ENCODE results near the gene KIF1C.

The KIF1C gene

DNA sequence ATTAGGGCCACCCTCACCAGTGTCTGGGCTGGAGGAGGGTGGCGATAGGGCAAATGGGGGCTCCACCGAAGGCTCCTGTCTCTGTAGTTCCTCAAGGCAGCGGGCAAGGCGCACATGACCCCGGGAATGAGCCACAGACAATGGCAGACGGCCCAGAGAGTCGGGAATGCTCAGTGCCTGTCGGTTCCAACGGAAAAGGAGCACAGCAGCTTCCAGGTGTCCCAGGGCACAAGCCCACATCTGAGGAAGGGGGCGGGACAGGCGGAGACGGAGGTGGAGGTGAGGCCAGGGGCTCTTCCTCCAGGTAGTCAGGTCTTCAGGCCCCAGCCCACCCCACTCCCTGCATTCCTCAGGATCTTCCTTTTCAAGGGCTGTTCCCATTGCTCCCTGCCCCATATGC is 25.0 kb upstream of the KIF1C start:
- Histone ChIP-seq H3K4me1 (ENCODE audit: control extremely low read depth in 1 of 4, control insufficient read depth in 4 of 4, insufficient read depth in 4 of 4, low read length in 3 of 4) (peaks cover 0 to 34% (median 12%) of the 10 kb centered on the region in 4 experiments), H3K36me3 (ENCODE audit: control insufficient read depth in 4 of 4, insufficient read depth in 4 of 4, low read length in 3 of 4) (peaks cover 6 to 54% (median 34%) of the 10 kb centered on the region in 4 experiments), H3K27ac (ENCODE audit: insufficient read depth in 1 of 2, low read depth in 1 of 2, low read length in 2 of 2, poor library complexity in 1 of 2, severe bottlenecking in 2 of 2) (no peak overlapping the region), H3K27me3 (replicated peaks in 2 of 5; ENCODE audit: control insufficient read depth in 4 of 5, insufficient read depth in 5 of 5, low read length in 4 of 5) (no peaks in the 10 kb centered on the region), H3K4me3 (ENCODE audit: control insufficient read depth in 1 of 7, extremely low read depth in 1 of 7, insufficient read depth in 4 of 7, low read depth in 2 of 7, low read length in 6 of 7) (no peak overlapping the region), H3K9me3 (ENCODE audit: control extremely low read depth in 1 of 5, control insufficient read depth in 4 of 5, insufficient read depth in 2 of 5, low read depth in 1 of 5, low read length in 4 of 5) (no peaks in the 10 kb centered on the region)
- ChIA-PET CTCF (interaction anchor here (2.2 kb wide), 1 partner anchor 15 kb away, joined by 10 read pairs; the partner anchor contains the start of gene CAMTA2), POLR2A (no interaction called here)
- WGBS (ENCODE audit: insufficient coverage) = 97% methylated on average over 10 of the region's 12 CpGs
- DNase-seq = no peak

DNA sequence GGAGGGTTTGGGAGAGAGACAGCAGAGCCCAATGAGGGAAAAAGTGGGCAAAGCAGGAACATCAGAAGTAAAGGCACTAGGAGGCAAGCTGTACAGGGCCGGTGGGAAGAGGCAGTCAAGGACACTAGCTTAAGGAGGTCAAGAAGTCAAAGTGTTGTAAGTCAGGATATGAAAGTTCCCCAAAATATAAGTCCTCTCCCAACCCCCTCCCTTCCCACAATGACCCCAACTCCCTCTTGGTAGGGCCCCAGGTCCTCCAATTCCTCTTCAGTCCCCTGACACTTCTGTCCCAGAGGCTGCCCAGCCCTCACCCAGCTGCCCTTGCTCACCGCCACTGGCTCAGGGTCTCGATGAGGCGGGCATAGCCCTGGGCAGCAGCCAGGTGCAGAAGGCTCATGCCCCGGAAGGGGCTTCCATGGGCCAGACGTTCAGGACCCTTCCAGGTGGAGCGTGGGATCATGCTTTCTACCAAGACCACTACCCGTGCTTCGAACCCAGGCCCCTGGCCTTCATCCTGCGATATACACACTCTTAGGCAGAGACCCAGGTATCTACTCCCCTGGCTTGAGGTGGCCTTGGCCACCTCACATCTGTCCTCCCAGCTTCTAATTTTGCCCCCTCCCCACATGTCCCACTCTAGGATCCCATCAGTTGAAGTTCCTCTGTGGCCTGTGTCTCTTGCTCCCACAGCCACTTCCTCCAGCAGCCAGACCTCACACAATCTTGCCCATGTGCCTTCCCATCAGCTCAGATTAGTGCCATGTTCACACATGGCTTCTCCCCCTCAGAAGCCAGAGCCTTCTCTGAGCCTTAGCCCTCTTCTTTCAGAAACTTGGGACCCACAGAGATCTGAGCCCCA is 24.3 kb upstream of the KIF1C start:
- H3K4me1 ChIP-seq (ENCODE audit: control extremely low read depth in 1 of 4, control insufficient read depth in 4 of 4, insufficient read depth in 4 of 4, low read length in 3 of 4) = peaks cover 3 to 33% (median 12%) of the 10 kb centered on the region in 4 experiments
- H3K4me3 ChIP-seq (ENCODE audit: control insufficient read depth in 1 of 7, extremely low read depth in 1 of 7, insufficient read depth in 4 of 7, low read depth in 2 of 7, low read length in 6 of 7) = no peak overlapping the region
- over 99% methylated on average over 10 of the region's 10 CpGs for WGBS (ENCODE audit: insufficient coverage)
- H3K36me3 ChIP-seq (ENCODE audit: control insufficient read depth in 4 of 4, insufficient read depth in 4 of 4, low read length in 3 of 4) = peaks cover 7 to 60% (median 38%) of the 10 kb centered on the region in 4 experiments
- DNase-seq = no peak
- no peaks in the 10 kb centered on the region for H3K27me3 ChIP-seq (replicated peaks in 2 of 5; ENCODE audit: control insufficient read depth in 4 of 5, insufficient read depth in 5 of 5, low read length in 4 of 5)
- POLR2A ChIA-PET = no interaction called here
- H3K27ac ChIP-seq (ENCODE audit: insufficient read depth in 1 of 2, low read depth in 1 of 2, low read length in 2 of 2, poor library complexity in 1 of 2, severe bottlenecking in 2 of 2) = no peak overlapping the region
- CTCF ChIA-PET = interaction anchor here (2.2 kb wide), 1 partner anchor 14 kb away, joined by 10 read pairs; the partner anchor contains the start of gene CAMTA2
- H3K9me3 ChIP-seq (ENCODE audit: control extremely low read depth in 1 of 5, control insufficient read depth in 4 of 5, insufficient read depth in 2 of 5, low read depth in 1 of 5, low read length in 4 of 5) = no peaks in the 10 kb centered on the region

DNA sequence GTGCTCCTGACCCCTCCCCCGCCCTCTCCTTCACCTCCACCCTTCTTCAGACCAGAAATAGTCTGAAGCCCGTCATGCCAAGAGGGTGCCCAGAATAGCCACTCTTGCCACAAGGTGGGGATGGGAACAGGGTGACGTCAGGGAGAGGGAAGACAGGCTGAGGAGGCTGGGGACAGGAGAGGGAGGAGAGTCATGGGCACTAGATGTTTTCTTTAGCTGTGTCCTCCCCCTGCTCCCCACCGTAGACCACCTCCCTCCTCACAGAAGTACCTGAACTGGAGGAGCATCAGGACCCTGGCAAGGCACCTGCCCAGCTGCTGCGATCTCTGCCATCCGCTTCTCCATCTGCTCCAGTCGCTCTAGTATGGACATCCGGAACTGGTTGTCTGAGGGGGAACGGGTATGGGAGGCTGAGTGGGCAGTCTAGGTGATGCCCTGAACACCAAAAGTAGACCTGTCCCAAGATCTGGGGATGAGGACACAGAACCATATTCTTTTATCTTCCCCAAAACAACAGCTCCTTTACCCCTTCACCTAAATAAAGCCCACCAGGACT is 23.6 kb upstream of the KIF1C start:
- ChIA-PET POLR2A (no interaction called here), CTCF (interaction anchor here (1.9 kb wide), 1 partner anchor 13 kb away, joined by 9 read pairs; the partner anchor contains the start of gene CAMTA2)
- H3K4me1 ChIP-seq (ENCODE audit: control extremely low read depth in 1 of 4, control insufficient read depth in 4 of 4, insufficient read depth in 4 of 4, low read length in 3 of 4) = peaks cover 8 to 32% (median 12%) of the 10 kb centered on the region in 4 experiments
- no peak overlapping the region for H3K4me3 ChIP-seq (ENCODE audit: control insufficient read depth in 1 of 7, extremely low read depth in 1 of 7, insufficient read depth in 4 of 7, low read depth in 2 of 7, low read length in 6 of 7)
- peaks cover 7 to 59% (median 38%) of the 10 kb centered on the region in 4 experiments for H3K36me3 ChIP-seq (ENCODE audit: control insufficient read depth in 4 of 4, insufficient read depth in 4 of 4, low read length in 3 of 4)
- no peaks in the 10 kb centered on the region for H3K27me3 ChIP-seq (replicated peaks in 2 of 5; ENCODE audit: control insufficient read depth in 4 of 5, insufficient read depth in 5 of 5, low read length in 4 of 5)
- WGBS (ENCODE audit: insufficient coverage) = 98% methylated on average over 5 of the region's 9 CpGs
- H3K27ac ChIP-seq (ENCODE audit: insufficient read depth in 1 of 2, low read depth in 1 of 2, low read length in 2 of 2, poor library complexity in 1 of 2, severe bottlenecking in 2 of 2) = no peak overlapping the region
- H3K9me3 ChIP-seq (ENCODE audit: control extremely low read depth in 1 of 5, control insufficient read depth in 4 of 5, insufficient read depth in 2 of 5, low read depth in 1 of 5, low read length in 4 of 5) = no peaks in the 10 kb centered on the region
- no peak for DNase-seq

DNA sequence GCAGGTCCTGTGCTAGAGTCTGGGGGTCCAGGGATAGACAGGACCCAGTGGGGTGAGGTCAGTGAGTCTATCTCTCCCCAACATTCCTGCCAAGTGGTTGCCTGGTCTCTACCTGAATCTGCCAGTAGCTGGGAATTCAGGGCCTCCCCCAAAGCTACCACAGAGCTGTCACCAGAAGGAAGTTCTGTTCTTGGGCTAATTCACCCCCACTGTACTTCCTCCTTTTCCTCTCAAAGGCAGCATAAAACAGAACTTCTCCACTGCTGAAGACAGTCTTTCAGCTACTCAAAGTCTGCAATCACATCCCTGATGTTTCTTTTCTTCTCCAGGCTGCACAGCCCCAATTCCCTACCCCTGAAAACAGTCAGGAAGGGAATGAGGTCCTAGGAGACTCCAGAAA is 19.0 kb upstream of the KIF1C start:
- POLR2A ChIA-PET = interaction anchor here (1.2 kb wide), 1 partner anchor 9 kb away, joined by 4 read pairs; the partner anchor contains the start of gene CAMTA2
- Histone ChIP-seq H3K36me3 (ENCODE audit: control insufficient read depth in 4 of 4, insufficient read depth in 4 of 4, low read length in 3 of 4) (peaks cover 2 to 41% (median 24%) of the 10 kb centered on the region in 4 experiments), H3K27ac (ENCODE audit: insufficient read depth in 1 of 2, low read depth in 1 of 2, low read length in 2 of 2, poor library complexity in 1 of 2, severe bottlenecking in 2 of 2) (no peak overlapping the region), H3K27me3 (replicated peaks in 2 of 5; ENCODE audit: control insufficient read depth in 4 of 5, insufficient read depth in 5 of 5, low read length in 4 of 5) (no peaks in the 10 kb centered on the region), H3K4me1 (ENCODE audit: control extremely low read depth in 1 of 4, control insufficient read depth in 4 of 4, insufficient read depth in 4 of 4, low read length in 3 of 4) (peaks cover 14 to 39% (median 29%) of the 10 kb centered on the region in 4 experiments), H3K4me3 (ENCODE audit: control insufficient read depth in 1 of 7, extremely low read depth in 1 of 7, insufficient read depth in 4 of 7, low read depth in 2 of 7, low read length in 6 of 7) (peak overlapping the region in 3 of 7 experiments; percentile 2 to 58 (median 34)), H3K9me3 (ENCODE audit: control extremely low read depth in 1 of 5, control insufficient read depth in 4 of 5, insufficient read depth in 2 of 5, low read depth in 1 of 5, low read length in 4 of 5) (no peaks in the 10 kb centered on the region)
- peak; percentile 57 to 81 (median 76) for DNase-seq
- CTCF ChIA-PET = interaction anchor here (0.9 to 2.2 kb wide), 8 partner anchors 8 to 76 kb away, joined by 3 to 10 read pairs (median 4); partner anchors contain the start of genes CHRNE and SPAG7

DNA sequence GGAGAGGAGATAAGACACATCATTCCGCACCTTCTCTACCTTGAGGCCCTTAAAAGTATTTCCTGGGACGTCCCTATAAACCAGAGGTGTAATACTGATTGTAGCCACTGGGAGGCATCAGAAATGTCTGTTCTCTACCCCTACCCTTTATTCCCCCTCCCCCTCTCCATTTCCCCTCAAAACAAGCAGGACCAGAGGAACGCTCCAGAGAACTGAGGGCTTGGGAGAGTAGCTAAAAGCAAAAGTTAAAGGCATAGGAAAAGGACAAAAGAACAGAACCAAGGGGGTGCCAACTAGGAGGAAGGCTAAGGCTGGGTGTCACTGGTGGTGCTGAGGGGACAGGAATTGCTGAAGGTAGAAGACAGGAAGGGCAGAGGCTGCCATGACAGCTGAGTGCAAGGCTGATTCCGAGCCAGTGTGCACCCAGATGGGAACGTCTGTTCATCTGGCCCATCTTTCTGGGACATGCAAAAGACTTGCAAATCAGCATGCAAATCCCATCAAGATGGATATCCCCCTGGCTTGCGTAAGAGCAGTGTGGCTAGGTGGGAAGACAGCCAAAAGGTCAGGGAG is 17.0 kb upstream of the KIF1C start:
- Histone ChIP-seq H3K4me1 (ENCODE audit: control extremely low read depth in 1 of 4, control insufficient read depth in 4 of 4, insufficient read depth in 4 of 4, low read length in 3 of 4) (peaks cover 14 to 33% (median 29%) of the 10 kb centered on the region in 4 experiments), H3K36me3 (ENCODE audit: control insufficient read depth in 4 of 4, insufficient read depth in 4 of 4, low read length in 3 of 4) (peaks cover 2 to 37% (median 20%) of the 10 kb centered on the region in 4 experiments), H3K27ac (ENCODE audit: insufficient read depth in 1 of 2, low read depth in 1 of 2, low read length in 2 of 2, poor library complexity in 1 of 2, severe bottlenecking in 2 of 2) (no peak overlapping the region), H3K9me3 (ENCODE audit: control extremely low read depth in 1 of 5, control insufficient read depth in 4 of 5, insufficient read depth in 2 of 5, low read depth in 1 of 5, low read length in 4 of 5) (no peaks in the 10 kb centered on the region), H3K27me3 (replicated peaks in 2 of 5; ENCODE audit: control insufficient read depth in 4 of 5, insufficient read depth in 5 of 5, low read length in 4 of 5) (no peaks in the 10 kb centered on the region), H3K4me3 (ENCODE audit: control insufficient read depth in 1 of 7, extremely low read depth in 1 of 7, insufficient read depth in 4 of 7, low read depth in 2 of 7, low read length in 6 of 7) (peak overlapping the region in 1 of 7 experiments; percentile 16)
- WGBS (ENCODE audit: insufficient coverage) = 54% methylated on average over 3 of the region's 6 CpGs
- ChIA-PET POLR2A (no interaction called here), CTCF (interaction anchor here (0.7 to 2.1 kb wide), 11 partner anchors 17 to 82 kb away, joined by 3 to 14 read pairs (median 3); no protein-coding TSS in a partner anchor)
- DNase-seq = peak; percentile 62 to 81 (median 75)

DNA sequence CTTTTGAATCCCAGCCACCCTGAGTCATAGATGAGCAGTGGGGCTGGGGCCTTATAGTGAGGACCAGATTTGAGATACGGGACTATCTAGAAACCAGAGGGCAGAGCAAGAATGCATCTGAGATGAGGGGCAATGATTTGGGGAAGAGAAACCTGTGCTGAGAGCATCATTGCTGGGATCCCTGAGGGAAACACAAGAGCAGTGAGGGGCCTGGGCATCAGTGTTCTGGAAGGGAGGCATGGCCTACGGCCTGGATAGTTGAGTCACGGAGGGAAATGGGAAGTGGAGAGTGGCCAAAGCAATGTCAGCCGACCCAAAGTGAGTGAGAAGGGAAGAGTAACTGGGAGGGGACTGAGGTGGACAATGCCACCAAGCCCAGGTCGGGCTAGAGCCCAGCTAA is 15.4 kb upstream of the KIF1C start:
- ChIA-PET POLR2A (no interaction called here), CTCF (interaction anchor here (0.9 kb wide), 1 partner anchor 15 kb away, joined by 4 read pairs; the partner anchor contains the start of genes INCA1 and KIF1C)

More for the DNA sequence above, 15.4 kb upstream of the KIF1C start:
- H3K4me1 ChIP-seq (ENCODE audit: control extremely low read depth in 1 of 4, control insufficient read depth in 4 of 4, insufficient read depth in 4 of 4, low read length in 3 of 4) = peaks cover 15 to 44% (median 39%) of the 10 kb centered on the region in 4 experiments
- no peaks in the 10 kb centered on the region for H3K27me3 ChIP-seq (replicated peaks in 2 of 5; ENCODE audit: control insufficient read depth in 4 of 5, insufficient read depth in 5 of 5, low read length in 4 of 5)
- no peak for DNase-seq
- 79% methylated on average over 5 of the region's 5 CpGs for WGBS (ENCODE audit: insufficient coverage)
- peaks cover 2 to 32% (median 17%) of the 10 kb centered on the region in 4 experiments for H3K36me3 ChIP-seq (ENCODE audit: control insufficient read depth in 4 of 4, insufficient read depth in 4 of 4, low read length in 3 of 4)
- no peak overlapping the region for H3K27ac ChIP-seq (ENCODE audit: insufficient read depth in 1 of 2, low read depth in 1 of 2, low read length in 2 of 2, poor library complexity in 1 of 2, severe bottlenecking in 2 of 2)
- H3K9me3 ChIP-seq (ENCODE audit: control extremely low read depth in 1 of 5, control insufficient read depth in 4 of 5, insufficient read depth in 2 of 5, low read depth in 1 of 5, low read length in 4 of 5) = no peaks in the 10 kb centered on the region
- H3K4me3 ChIP-seq (ENCODE audit: control insufficient read depth in 1 of 7, extremely low read depth in 1 of 7, insufficient read depth in 4 of 7, low read depth in 2 of 7, low read length in 6 of 7) = no peak overlapping the region
